ENCODE results near the gene EHMT2. TPM values are rescaled to one million over a fixed set of nuclear protein-coding genes. Genes with fewer than 3 reads are reported as not detected.

The EHMT2 gene
- total RNA-seq, 1 experiment from 2014 or later: 84.0 TPM

GRCh38 chr6:31865205-31866118, 32.0 kb downstream of the EHMT2 start:
- Histone ChIP-seq H3K4me2 (ENCODE audit: low read length) (peak overlapping the region; percentile 95; the same call in 1 of the 2 replicates), H4K20me1 (ENCODE audit: insufficient read depth) (no peaks in the 10 kb centered on the region), H3K36me3 (ENCODE audit: control insufficient read depth in 1 of 2, insufficient read depth in 2 of 2, low read length in 2 of 2) (no peaks in the 10 kb centered on the region), H2AFZ (ENCODE audit: low read depth, low read length, poor library complexity, severe bottlenecking) (no peak overlapping the region), H3K4me1 (ENCODE audit: control insufficient read depth in 1 of 2, insufficient read depth in 2 of 2, low read length in 2 of 2) (peaks cover 0 to 34% of the 10 kb centered on the region in 2 experiments; a peak in 3 of 4 replicates), H3K9ac (ENCODE audit: low read length) (no peak overlapping the region), H3K79me2 (ENCODE audit: insufficient read depth, low read length) (no peaks in the 10 kb centered on the region), H3K4me3 (replicated peaks in 1 of 2; ENCODE audit: low read depth in 1 of 2, low read length in 2 of 2) (no peak overlapping the region), H3K27ac (ENCODE audit: low read depth, low read length) (no peak overlapping the region), H3K27me3 (ENCODE audit: insufficient read depth, low read length) (no peaks in the 10 kb centered on the region), H3K9me2 (ENCODE audit: insufficient read depth) (no peaks in the 10 kb centered on the region), H3K9me3 (ENCODE audit: control insufficient read depth in 1 of 2, insufficient read depth in 1 of 2, low read depth in 1 of 2, low read length in 2 of 2) (no peaks in the 10 kb centered on the region)
- DNase-seq (ENCODE audit: low read depth, low spot score): no peak
- ChIA-PET POLR2A (no interaction called here), CTCF (no interaction called here), RAD21 (ENCODE audit: low non-redundant PET in 1 of 2, low total read pairs in 2 of 2, uncharacterized antibody in 2 of 2, unreplicated experiment in 2 of 2) (no interaction called here)
- no TSS peak for BruUV-seq (replicated peaks)
- ATAC-seq: no peak
- intact Hi-C loops (cut with micrococcal nuclease): no loop called here
- no peak for TF ChIP-seq EGR1 (IDR thresholded peaks at IDR 0.05; ENCODE audit: low read depth)
- TF ChIP-seq SRF (IDR thresholded peaks at IDR 0.05; ENCODE audit: low read depth): no peak
- no peak for TF ChIP-seq EZH2 (IDR thresholded peaks at IDR 0.05)
- no peak for TF ChIP-seq MAX (IDR thresholded peaks at IDR 0.05)
- no peak for TF ChIP-seq CBX3 (IDR thresholded peaks at IDR 0.05; ENCODE audit: low read depth)
- no peak for TF ChIP-seq ELF1 (IDR thresholded peaks at IDR 0.05; ENCODE audit: borderline replicate concordance, low read depth)
- no peak for TF ChIP-seq ZBTB33 (IDR thresholded peaks at IDR 0.05; ENCODE audit: extremely low read depth, insufficient replicate concordance, low read length)
- TF ChIP-seq JUND (IDR thresholded peaks at IDR 0.05): no peak
- no peak for TF ChIP-seq TCF7L2 (IDR thresholded peaks at IDR 0.05; ENCODE audit: borderline replicate concordance, extremely low read depth, insufficient read depth, insufficient read length)
- TF ChIP-seq ZFX (IDR thresholded peaks at IDR 0.05): no peak
- TF ChIP-seq SP1 (IDR thresholded peaks at IDR 0.05; ENCODE audit: low read depth): no peak
- TF ChIP-seq YY1 (IDR thresholded peaks at IDR 0.05; ENCODE audit: extremely low read depth, insufficient replicate concordance, low read depth, low read length): no peak
- no peak for TF ChIP-seq POLR2AphosphoS5 (IDR thresholded peaks at IDR 0.05; ENCODE audit: low read depth, low read length)
- TF ChIP-seq POLR2A (IDR thresholded peaks at IDR 0.05; ENCODE audit: borderline replicate concordance, extremely low read depth, insufficient read depth, insufficient read length): no peak

Data from HCT116 (cell line).